Caco-2 (cell line): Measurements from ENCODE around the gene MUC5AC. TPM values are rescaled to one million over a fixed set of nuclear protein-coding genes. Genes with fewer than 3 reads are reported as not detected.
"Not testable (repeated sequence)": the region's sequence is repeated elsewhere in the genome, so short reads cannot be mapped to it uniquely, and the experiment has no call there.

Experiments
- BruUV-seq: library from RNA; stranded (reverse); fragments of 400-500 nt; replicated peaks from 2 replicates; lab custom pipeline; 2021; lab: Mats Ljungman, UMichigan
- CTCF ChIA-PET: fragments of 300-600 bp; sonication (Branson Sonifier 250); formaldehyde crosslinking; loops from one replicate; lab custom pipeline; 2022; ENCODE audit warnings: antibody characterized with exemption; lab: Charles Lee
- POLR2A ChIA-PET: fragments of 300-600 bp; sonication (Branson Sonifier 250); formaldehyde crosslinking; loops from one replicate; lab custom pipeline; 2022; ENCODE audit warnings: antibody characterized with exemption; lab: Charles Lee
- DNase-seq, 2 experiments: peaks; one replicate each; pipeline versions ENCODE4 v3.0.0 to v3.0.0-alpha.2; 2020 to 2022
- H3K27me3 ChIP-seq: replicated peaks from 2 replicates; pipeline ENCODE4 v1.6.0; 2011; ENCODE audit warnings: low read length; ENCODE audit not compliant: control insufficient read depth, insufficient read depth
- H3K36me3 ChIP-seq: 2 replicates; pipeline ENCODE4 v1.5.1; 2011; ENCODE audit warnings: low read length; ENCODE audit not compliant: control insufficient read depth, insufficient read depth
- H3K4me1 ChIP-seq: fragments of 250-450 bp; sonication (Bioruptor Pico); 2 replicates; pipeline ENCODE4 v1.5.1; 2020; ENCODE audit warnings: mild to moderate bottlenecking
- H3K4me3 ChIP-seq: 2 replicates; pipeline ENCODE4 v1.5.1; 2011; ENCODE audit warnings: low read depth, mild to moderate bottlenecking, control low read depth, low read length
- H3K9me3 ChIP-seq: fragments of 250-450 bp; sonication (Bioruptor Pico); 2 replicates; pipeline ENCODE4 v1.5.1; 2020; ENCODE audit warnings: mild to moderate bottlenecking, moderate library complexity
- H3K27ac Mint-ChIP-seq: one replicate; pipeline ENCODE4 v1.8.0; 2022; ENCODE audit warnings: mixed read lengths; ENCODE audit not compliant: unreplicated experiment
- H3K27me3 Mint-ChIP-seq: one replicate; pipeline ENCODE4 v1.8.0; 2022; ENCODE audit warnings: mixed read lengths; ENCODE audit not compliant: insufficient read depth, unreplicated experiment
- H3K36me3 Mint-ChIP-seq: one replicate; pipeline ENCODE4 v1.8.0; 2022; ENCODE audit warnings: mild to moderate bottlenecking, mixed read lengths; ENCODE audit not compliant: insufficient read depth, unreplicated experiment
- H3K4me1 Mint-ChIP-seq: one replicate; pipeline ENCODE4 v1.8.0; 2022; ENCODE audit warnings: low read depth, mixed read lengths; ENCODE audit not compliant: unreplicated experiment
- H3K4me3 Mint-ChIP-seq: one replicate; pipeline ENCODE4 v1.8.0; 2022; ENCODE audit warnings: mild to moderate bottlenecking, moderate library complexity, mixed read lengths; ENCODE audit not compliant: unreplicated experiment
- H3K9me3 Mint-ChIP-seq: one replicate; pipeline ENCODE4 v1.8.0; 2022; ENCODE audit warnings: mixed read lengths; ENCODE audit not compliant: unreplicated experiment
- CTCF ChIP-seq, 2 experiments: fragments of 200-600 bp in 1 of 2; IDR thresholded peaks; 1 replicate in 1 of 2; 2 replicates in 1 of 2; pipeline versions ENCODE4 v1.5.1 to v1.8.0; 2011 to 2022; ENCODE audit warnings: antibody characterized with exemption in 1 of 2, control low read depth in 1 of 2, inconsistent platforms in 1 of 2, low read depth in 1 of 2, low read length in 1 of 2, mild to moderate bottlenecking in 1 of 2, moderate library complexity in 1 of 2; ENCODE audit not compliant: insufficient read depth in 1 of 2, severe bottlenecking in 1 of 2, unreplicated experiment in 1 of 2
- intact Hi-C: fragments of 100-400 bp; cut with micrococcal nuclease; formaldehyde crosslinking; loops from one replicate; pipeline ENCODE4 v1.10.0; 2022; ENCODE audit not compliant: unreplicated experiment
- total RNA-seq: library from RNA; stranded (reverse); gene quantifications from 2 replicates; pipeline ENCODE4 v1.2.3, GENCODE V29; 2022

MUC5AC gene
- total RNA-seq, 1 experiment from 2014 or later, result 0.25 TPM

DNA sequence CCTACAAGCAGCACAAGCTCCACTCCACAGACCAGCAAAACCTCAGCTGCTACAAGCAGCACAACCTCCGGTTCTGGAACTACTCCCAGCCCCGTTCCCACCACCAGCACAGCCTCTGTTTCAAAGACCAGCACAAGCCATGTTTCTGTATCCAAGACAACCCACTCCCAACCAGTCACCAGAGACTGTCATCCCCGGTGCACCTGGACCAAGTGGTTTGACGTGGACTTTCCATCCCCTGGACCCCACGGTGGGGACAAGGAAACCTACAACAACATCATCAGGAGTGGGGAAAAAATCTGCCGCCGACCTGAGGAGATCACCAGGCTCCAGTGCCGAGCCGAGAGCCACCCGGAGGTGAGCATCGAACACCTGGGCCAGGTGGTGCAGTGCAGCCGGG lies 32.1 kb downstream of the MUC5AC start:
- H3K36me3 Mint-ChIP-seq, H3K9me3 Mint-ChIP-seq, H3K36me3 ChIP-seq, intact Hi-C loops, H3K9me3 ChIP-seq, BruUV-seq, H3K4me3 Mint-ChIP-seq, H3K27ac Mint-ChIP-seq, H3K27me3 ChIP-seq, H3K4me3 ChIP-seq, H3K4me1 ChIP-seq, POLR2A ChIA-PET, H3K27me3 Mint-ChIP-seq, H3K4me1 Mint-ChIP-seq, CTCF ChIA-PET: not testable (repeated sequence)
- peak in 1 of 2 experiments; percentile 17 for DNase-seq

GRCh38 chr11:1191786-1192470 lies 34.2 kb downstream of the MUC5AC start:
- intact Hi-C loops, H3K9me3 ChIP-seq, H3K36me3 Mint-ChIP-seq, BruUV-seq, CTCF ChIA-PET, H3K9me3 Mint-ChIP-seq, H3K4me1 Mint-ChIP-seq, H3K4me1 ChIP-seq, POLR2A ChIA-PET, H3K27me3 ChIP-seq, H3K4me3 Mint-ChIP-seq, H3K36me3 ChIP-seq, H3K27ac Mint-ChIP-seq, H3K27me3 Mint-ChIP-seq, H3K4me3 ChIP-seq: not testable (repeated sequence)
- DNase-seq, result peak in 1 of 2 experiments; percentile 23

GRCh38 chr11:1192741-1193325 lies 35.1 kb downstream of the MUC5AC start:
- Mint-ChIP-seq H3K27ac (no peak overlapping the region), H3K4me3 (peak overlapping the region; percentile 58), H3K36me3 (no peaks in the 10 kb centered on the region), H3K9me3 (no peaks in the 10 kb centered on the region), H3K27me3 (no peaks in the 10 kb centered on the region), H3K4me1 (no peaks in the 10 kb centered on the region)
- ChIA-PET CTCF (no interaction called here), POLR2A (no interaction called here)
- no peak for TF ChIP-seq CTCF (IDR thresholded peaks at IDR 0.05; ENCODE audit: insufficient read depth in 1 of 2, low read depth in 1 of 2, low read length in 1 of 2, severe bottlenecking in 1 of 2, unreplicated experiment in 1 of 2)
- H3K27me3 ChIP-seq, result no peaks in the 10 kb centered on the region
- no peaks in the 10 kb centered on the region for H3K36me3 ChIP-seq
- no TSS peak for BruUV-seq
- no peak overlapping the region; the same call in 1 of the 2 replicates for H3K4me3 ChIP-seq
- no peaks in the 10 kb centered on the region for H3K4me1 ChIP-seq
- no peaks in the 10 kb centered on the region for H3K9me3 ChIP-seq
- intact Hi-C loops, result no loop called here
- DNase-seq, result peak in 1 of 2 experiments; percentile 11
